Central memory CD8-positive, alpha-beta T cell (primary cell): ENCODE measurements around the gene ID2.

ENCODE experiments used
- ATAC-seq: fragments of 150-1000 bp; cut with Tn5 transposase; replicated peaks from 2 replicates; pipeline ENCODE4 v1.10.0; 2022; ENCODE audit warnings: mild to moderate bottlenecking, moderate FRiP score, moderate number of reproducible peaks; ENCODE audit not compliant: poor library complexity, severe bottlenecking; ENCODE audit errors: extremely low read depth
- DNase-seq, 2 donors: peaks; one replicate each; pipeline ENCODE4 v3.0.0; 2021; ENCODE audit warnings: low spot score in 2 of 2
- H3K27ac Mint-ChIP-seq: one replicate; pipeline ENCODE4 v1.8.0; 2022; ENCODE audit warnings: low read depth, mild to moderate bottlenecking, moderate library complexity, mixed read lengths
- H3K27me3 Mint-ChIP-seq: one replicate; pipeline ENCODE4 v1.8.0; 2022; ENCODE audit warnings: mixed read lengths
- H3K36me3 Mint-ChIP-seq: one replicate; pipeline ENCODE4 v1.8.0; 2022; ENCODE audit warnings: mild to moderate bottlenecking, moderate library complexity, mixed read lengths; ENCODE audit not compliant: insufficient read depth
- H3K4me1 Mint-ChIP-seq: one replicate; pipeline ENCODE4 v1.8.0; 2022; ENCODE audit warnings: mixed read lengths
- H3K4me3 Mint-ChIP-seq: one replicate; pipeline ENCODE4 v1.8.0; 2022; ENCODE audit warnings: mild to moderate bottlenecking, moderate library complexity, mixed read lengths
- H3K9me3 Mint-ChIP-seq: one replicate; pipeline ENCODE4 v1.8.0; 2022; ENCODE audit warnings: mixed read lengths

Gene ID2, protein sequence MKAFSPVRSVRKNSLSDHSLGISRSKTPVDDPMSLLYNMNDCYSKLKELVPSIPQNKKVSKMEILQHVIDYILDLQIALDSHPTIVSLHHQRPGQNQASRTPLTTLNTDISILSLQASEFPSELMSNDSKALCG

DNA sequence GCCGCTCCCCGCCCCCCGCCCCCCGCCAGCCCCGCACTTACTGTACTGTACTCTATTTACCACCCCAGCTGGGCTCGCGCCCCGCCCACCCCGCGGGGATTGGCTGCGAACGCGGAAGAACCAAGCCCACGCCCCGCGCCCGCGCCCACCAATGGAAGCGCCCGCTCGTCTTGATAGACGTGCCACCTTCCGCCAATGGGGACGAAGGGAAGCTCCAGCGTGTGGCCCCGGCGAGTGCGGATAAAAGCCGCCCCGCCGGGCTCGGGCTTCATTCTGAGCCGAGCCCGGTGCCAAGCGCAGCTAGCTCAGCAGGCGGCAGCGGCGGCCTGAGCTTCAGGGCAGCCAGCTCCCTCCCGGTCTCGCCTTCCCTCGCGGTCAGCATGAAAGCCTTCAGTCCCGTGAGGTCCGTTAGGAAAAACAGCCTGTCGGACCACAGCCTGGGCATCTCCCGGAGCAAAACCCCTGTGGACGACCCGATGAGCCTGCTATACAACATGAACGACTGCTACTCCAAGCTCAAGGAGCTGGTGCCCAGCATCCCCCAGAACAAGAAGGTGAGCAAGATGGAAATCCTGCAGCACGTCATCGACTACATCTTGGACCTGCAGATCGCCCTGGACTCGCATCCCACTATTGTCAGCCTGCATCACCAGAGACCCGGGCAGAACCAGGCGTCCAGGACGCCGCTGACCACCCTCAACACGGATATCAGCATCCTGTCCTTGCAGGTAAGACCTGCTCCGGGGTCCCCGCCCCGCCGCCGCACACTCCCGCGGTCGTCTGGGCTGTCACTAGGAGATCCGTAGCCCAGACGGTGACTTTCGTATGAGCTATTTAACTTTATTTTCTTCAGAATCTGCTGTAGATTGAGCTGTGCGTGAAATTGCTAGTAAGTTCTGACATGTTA lies at the start of gene ID2:
TSS of gene ID2 (plus strand) at position 271 of the 907 bp plus-strand sequence. CDS start at position 381, 110 bp downstream.
- H3K36me3 Mint-ChIP-seq = peaks cover 45% of the 10 kb centered on the region
- peak within 1 kb of the TSS; percentile 98 for H3K4me3 Mint-ChIP-seq
- DNase-seq (peak; percentile 97 to 98), ATAC-seq (peak; percentile 66)
- no peaks in the 10 kb centered on the region for H3K9me3 Mint-ChIP-seq
- peaks cover 48% of the 10 kb centered on the region for H3K4me1 Mint-ChIP-seq
- H3K27ac Mint-ChIP-seq = peak within 1 kb of the TSS; percentile 95
- H3K27me3 Mint-ChIP-seq = no peaks in the 10 kb centered on the region

DNA sequence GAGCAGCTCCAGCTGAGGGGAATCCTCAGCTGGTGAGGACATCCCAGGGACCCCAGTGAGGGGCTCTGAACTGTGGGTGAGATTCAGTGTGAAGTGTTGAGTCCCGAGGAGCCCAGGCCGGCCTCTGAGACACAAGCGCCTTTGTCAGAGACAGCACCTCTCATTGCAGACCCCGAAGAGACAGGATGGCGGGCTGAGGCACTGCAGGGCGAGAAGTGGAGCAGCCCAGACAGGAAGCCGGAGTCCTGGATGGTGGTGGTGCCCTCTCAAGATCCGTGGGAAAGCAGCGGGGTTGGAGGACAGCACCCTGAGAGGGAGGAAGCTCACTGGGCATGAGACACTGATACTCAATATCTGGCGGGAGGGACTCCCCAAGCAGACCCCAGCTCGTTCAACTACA lies 49.1 kb upstream of the ID2 start:
- Mint-ChIP-seq H3K4me3 (no peak overlapping the region), H3K4me1 (no peaks in the 10 kb centered on the region), H3K9me3 (no peaks in the 10 kb centered on the region), H3K36me3 (no peaks in the 10 kb centered on the region), H3K27ac (no peak overlapping the region), H3K27me3 (no peaks in the 10 kb centered on the region)
- DNase-seq (no peak), ATAC-seq (no peak)

DNA sequence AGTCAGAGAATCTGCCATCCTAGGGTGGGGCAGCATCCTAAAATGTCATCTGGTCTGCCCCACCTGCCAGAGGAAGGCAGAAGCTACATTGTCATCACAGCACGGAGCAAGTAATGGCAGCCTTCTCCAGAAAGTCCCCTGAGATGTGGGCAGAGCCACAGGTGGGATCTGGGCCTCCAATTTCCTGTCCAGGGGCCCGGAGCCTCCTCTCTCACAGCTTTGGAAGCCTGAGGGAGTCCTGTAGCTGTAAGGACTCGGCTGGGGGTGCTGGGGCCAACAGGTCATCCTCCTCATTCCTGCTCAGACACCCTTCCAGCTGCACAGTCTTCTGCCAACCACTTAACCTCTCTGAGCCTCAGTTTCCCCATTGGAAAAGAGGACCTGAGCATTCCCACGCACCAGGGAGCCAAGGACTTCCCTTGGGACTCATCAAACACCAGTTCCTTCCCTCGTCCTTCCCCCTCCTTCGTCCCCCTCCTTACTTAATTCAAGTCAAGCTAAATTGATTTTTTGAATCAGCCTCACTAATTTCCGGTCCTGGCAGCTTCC lies 48.6 kb upstream of the ID2 start:
- H3K36me3 Mint-ChIP-seq = no peaks in the 10 kb centered on the region
- no peaks in the 10 kb centered on the region for H3K27me3 Mint-ChIP-seq
- no peak overlapping the region for H3K4me3 Mint-ChIP-seq
- ATAC-seq (no peak), DNase-seq (no peak)
- no peaks in the 10 kb centered on the region for H3K9me3 Mint-ChIP-seq
- H3K4me1 Mint-ChIP-seq = no peaks in the 10 kb centered on the region
- H3K27ac Mint-ChIP-seq = no peak overlapping the region

DNA sequence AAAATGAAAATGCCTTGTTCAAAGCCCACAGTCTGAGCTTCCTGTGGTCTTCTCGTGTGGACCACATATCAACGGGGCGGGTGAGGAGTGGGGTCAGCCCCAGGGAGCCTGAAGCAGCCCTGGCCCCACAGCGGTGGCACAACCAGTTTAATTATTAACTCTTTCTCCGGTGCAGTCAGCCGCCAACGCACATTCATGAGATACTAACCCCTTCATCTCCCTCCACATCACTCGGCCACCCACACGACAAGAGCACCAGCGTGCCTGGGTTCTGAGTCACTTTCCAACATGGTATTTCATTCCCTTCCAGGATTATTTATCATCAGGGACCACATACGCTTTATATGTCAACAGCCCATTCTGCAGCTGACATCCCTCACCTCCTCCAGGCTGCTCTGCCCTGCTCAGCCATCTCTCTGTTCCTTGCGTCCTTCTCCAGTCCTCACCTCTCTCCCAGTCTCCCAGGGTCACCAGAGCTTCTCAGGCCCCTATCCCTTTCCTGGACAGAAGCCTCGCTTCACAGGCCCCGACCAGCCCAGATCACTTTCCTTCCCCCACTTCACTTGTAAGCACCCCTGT lies 48.0 kb upstream of the ID2 start:
- no peaks in the 10 kb centered on the region for H3K27me3 Mint-ChIP-seq
- H3K9me3 Mint-ChIP-seq = no peaks in the 10 kb centered on the region
- H3K36me3 Mint-ChIP-seq = no peaks in the 10 kb centered on the region
- ATAC-seq (no peak), DNase-seq (no peak)
- H3K27ac Mint-ChIP-seq = peak overlapping the region; percentile 42
- H3K4me1 Mint-ChIP-seq = no peaks in the 10 kb centered on the region
- no peak overlapping the region for H3K4me3 Mint-ChIP-seq

DNA sequence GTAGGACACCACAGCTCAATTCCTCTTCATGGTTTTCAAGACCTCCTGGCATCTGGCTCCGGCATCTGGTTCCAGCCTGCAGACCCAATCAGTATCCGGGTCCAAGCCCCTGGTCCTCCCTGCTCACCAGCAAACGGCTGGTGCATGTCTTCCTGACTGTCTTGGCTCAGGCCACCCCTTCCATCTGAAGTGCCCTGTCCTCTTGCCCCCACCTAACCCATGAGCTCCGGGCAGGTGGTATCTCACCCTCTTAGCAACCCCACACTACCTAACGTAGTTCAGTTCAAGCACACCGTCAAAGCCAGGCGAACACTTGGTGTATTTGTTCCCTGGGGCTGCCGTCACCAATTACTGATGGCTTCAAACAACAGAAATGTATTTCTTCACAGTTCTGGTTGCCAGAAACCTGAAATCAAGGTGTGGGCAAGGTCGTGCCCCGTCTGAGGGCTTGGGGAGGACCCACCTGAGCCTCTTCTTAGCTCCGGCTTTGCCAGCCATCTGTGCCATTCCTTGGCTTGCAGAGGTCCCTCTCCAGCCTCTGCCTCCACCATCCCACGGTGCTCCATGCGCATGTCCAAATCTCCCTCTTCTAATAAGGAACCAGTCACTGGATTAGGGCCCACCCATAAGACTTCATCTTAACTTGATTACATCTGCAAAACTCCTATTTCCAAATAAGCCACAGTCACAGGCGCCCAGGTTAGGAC lies 47.2 kb upstream of the ID2 start:
- H3K9me3 Mint-ChIP-seq = no peaks in the 10 kb centered on the region
- H3K4me3 Mint-ChIP-seq = no peak overlapping the region
- DNase-seq (no peak), ATAC-seq (no peak)
- H3K27me3 Mint-ChIP-seq = no peaks in the 10 kb centered on the region
- H3K27ac Mint-ChIP-seq = peak overlapping the region; percentile 42
- no peaks in the 10 kb centered on the region for H3K36me3 Mint-ChIP-seq
- no peaks in the 10 kb centered on the region for H3K4me1 Mint-ChIP-seq

DNA sequence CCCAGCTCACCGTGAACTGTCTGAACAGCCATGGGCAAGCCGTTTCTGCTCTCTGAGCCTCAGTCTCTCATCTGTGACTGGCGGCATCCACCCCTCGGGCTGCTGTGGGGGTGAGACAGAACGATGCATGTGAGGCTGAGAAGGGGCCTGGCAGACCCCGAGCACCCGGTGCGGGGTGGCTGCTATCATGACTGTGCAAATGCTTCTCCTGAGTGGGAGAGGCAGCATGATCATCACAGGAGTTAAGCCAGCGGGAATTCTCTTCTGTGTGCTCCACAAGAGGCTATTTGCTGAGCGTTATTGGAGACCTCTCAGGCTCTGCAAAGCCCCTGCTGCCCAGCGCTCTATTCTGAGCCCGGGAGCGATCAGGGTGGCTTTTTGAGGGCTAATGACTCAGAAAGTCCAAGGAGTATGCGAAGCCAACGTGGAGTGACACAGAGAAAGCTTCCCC lies 45.8 kb upstream of the ID2 start:
- DNase-seq (no peak), ATAC-seq (no peak)
- Mint-ChIP-seq H3K36me3 (no peaks in the 10 kb centered on the region), H3K9me3 (no peaks in the 10 kb centered on the region), H3K4me3 (no peak overlapping the region), H3K27me3 (no peaks in the 10 kb centered on the region), H3K4me1 (no peaks in the 10 kb centered on the region), H3K27ac (no peak overlapping the region)

DNA sequence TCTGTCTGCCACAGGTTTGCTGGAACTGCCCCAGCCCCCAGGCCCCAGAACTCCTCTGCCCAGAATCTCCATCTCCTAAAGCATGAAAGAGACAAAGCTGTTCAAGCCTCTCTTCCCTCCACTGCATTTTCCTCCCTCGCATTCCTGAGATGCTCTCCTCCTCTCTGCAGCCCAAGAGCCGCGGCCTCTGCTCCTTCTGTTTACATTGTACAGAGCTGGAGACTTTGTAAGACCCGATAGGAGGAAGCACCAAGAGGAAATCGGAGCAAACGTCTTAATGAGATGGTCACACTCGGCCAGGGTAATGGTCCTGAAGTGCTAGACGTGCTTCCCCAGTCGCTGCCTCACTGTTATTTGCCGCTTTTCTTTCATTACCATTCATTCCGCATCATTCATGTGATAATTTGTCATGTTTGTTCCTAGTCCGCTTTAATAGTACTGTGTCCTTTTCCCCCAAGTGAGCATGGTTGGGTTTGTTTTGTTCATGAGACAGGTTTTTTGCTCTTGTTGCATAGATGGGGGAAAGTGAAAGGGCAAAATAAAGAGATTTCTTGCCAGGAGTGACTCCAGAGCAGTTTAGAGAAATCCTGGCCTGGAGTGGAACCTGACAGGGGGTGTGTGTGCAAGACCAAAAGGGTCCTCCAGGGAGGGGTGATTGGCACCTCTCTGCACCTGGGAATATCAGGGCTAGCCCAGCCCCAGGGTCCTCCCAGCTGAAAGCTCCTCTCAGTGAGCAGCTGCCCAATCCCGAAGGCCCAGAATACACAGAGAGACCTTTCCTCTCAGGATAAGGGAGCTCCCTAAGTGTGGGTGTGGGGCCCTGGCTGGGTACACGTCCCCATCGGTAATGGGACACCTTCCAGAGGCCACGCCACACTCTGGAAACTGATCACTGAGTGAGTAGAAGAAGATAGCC lies 44.9 kb upstream of the ID2 start:
- Mint-ChIP-seq H3K36me3 (no peaks in the 10 kb centered on the region), H3K4me3 (no peak overlapping the region), H3K4me1 (no peaks in the 10 kb centered on the region), H3K27me3 (no peaks in the 10 kb centered on the region), H3K9me3 (no peaks in the 10 kb centered on the region), H3K27ac (no peak overlapping the region)
- ATAC-seq (no peak), DNase-seq (no peak)

DNA sequence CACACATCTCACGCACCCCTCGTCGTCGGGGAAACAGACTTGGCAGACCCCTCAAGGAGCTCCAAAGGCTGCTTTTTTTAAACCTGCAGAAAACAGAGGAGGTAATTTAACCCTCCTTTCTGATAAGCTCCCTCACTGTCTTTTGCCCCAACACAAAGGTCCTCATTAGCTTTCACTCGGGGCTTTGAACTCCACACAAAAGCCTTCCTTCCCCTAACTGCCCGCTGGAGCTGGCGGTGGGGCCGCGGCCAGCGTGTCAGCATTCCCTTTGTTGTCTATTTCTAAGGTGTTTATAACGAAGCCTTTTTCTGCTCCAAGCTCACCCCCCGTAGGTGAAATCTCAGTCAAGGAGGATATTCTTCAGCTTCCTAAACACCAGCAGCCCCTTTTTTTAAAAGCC lies 43.5 kb upstream of the ID2 start:
- Mint-ChIP-seq H3K4me1 (no peaks in the 10 kb centered on the region), H3K27me3 (no peaks in the 10 kb centered on the region), H3K4me3 (no peak overlapping the region), H3K27ac (no peak overlapping the region), H3K9me3 (no peaks in the 10 kb centered on the region), H3K36me3 (no peaks in the 10 kb centered on the region)
- DNase-seq = no peak
- ATAC-seq = no peak

DNA sequence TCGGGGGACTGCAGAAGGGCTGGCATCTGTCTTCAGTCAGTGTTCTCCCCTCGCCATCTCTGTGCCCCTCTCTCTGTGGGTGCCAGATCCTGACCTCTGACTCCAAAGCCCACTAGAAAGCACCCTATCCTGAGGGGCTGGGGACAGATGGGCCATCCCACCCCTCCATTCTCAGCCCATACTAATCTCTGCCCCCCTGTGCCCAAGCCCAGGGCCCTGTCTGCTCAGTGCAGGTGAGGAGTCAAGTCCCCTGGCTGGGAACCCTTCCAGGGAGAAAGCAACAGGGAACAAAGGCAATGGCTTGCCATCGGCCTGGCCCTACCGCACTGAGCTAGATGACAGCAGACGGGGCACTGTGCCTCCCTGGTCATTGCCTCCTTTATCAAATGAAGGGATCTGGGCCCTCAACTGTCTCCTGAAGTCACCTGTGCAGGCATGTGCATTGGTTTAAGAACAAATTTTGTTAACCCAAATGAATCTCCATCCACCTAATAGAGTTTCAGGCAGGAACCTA lies 42.7 kb upstream of the ID2 start:
- Mint-ChIP-seq H3K9me3 (no peaks in the 10 kb centered on the region), H3K36me3 (no peaks in the 10 kb centered on the region), H3K27ac (no peak overlapping the region), H3K4me3 (no peak overlapping the region), H3K4me1 (no peaks in the 10 kb centered on the region), H3K27me3 (no peaks in the 10 kb centered on the region)
- DNase-seq = no peak
- ATAC-seq = no peak

DNA sequence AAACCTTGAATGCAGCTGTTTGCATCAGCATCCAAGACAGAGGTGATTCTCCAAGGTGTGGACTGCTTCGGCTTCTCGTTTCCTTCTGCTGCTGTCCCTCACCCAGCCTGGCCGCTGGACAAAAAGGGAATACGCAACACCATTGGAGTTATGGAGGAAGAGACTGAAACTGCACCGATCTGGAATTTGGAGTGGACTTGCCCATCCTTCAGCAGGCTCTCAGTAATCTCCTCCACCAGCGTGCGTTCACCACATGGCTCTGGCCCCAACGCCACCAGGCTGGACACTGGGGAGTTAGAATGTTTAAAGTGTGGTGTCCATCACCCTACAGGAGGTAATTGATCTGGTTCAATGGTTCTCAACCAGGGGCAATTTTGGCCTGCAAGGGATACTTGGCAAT lies 41.4 kb upstream of the ID2 start:
- H3K36me3 Mint-ChIP-seq = no peaks in the 10 kb centered on the region
- no peak for DNase-seq
- no peaks in the 10 kb centered on the region for H3K9me3 Mint-ChIP-seq
- no peaks in the 10 kb centered on the region for H3K27me3 Mint-ChIP-seq
- ATAC-seq = no peak
- no peaks in the 10 kb centered on the region for H3K4me1 Mint-ChIP-seq
- H3K4me3 Mint-ChIP-seq = no peak overlapping the region
- H3K27ac Mint-ChIP-seq = no peak overlapping the region

DNA sequence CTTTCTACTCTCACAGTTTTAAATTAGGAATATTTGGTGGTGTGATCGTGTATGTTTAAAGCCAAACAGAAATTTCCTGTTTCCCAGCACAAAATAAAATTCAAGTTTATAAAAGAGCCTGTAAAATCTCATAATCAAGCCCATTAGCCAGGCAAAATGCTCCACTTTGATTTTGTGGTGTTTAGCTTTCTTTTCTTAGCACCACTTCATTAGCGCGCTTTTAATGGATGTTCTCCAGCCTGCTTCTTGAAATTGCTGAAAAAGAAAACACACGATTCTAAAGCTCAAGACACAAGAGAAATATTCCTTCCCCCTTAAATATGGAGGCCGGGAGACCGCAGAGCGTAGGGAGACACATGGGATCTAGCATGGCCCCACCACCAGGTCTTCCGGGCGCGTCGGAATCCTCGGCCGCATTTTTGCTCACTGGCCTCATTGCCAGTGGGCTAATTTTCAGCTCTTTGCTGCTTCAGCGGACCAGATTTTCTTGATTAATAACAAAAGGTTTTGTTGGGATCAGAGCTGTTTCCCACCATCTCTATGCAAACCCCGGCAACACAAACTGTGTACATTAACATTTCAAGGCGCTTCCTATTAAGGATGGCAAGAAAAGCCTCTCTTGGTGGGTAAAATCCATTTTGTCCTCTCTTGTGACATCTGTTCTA lies 40.4 kb upstream of the ID2 start:
- Mint-ChIP-seq H3K4me1 (no peaks in the 10 kb centered on the region), H3K27ac (no peak overlapping the region), H3K9me3 (no peaks in the 10 kb centered on the region), H3K27me3 (no peaks in the 10 kb centered on the region), H3K36me3 (no peaks in the 10 kb centered on the region), H3K4me3 (no peak overlapping the region)
- DNase-seq = no peak
- no peak for ATAC-seq
